ENCODE measurements around the gene USP43. TPM values are rescaled to one million over a fixed set of nuclear protein-coding genes. Genes with fewer than 3 reads are reported as not detected.

Gene USP43
- total and polyA plus RNA-seq, 10 of the 15 experiments (the other 5 are each of a cell fraction or from before 2014, with no cell fraction given): 0.94 TPM; not detected in 9

- TF ChIP-seq CTCF (IDR thresholded peaks at IDR 0.05 in 2 of 3, conservative IDR thresholded peaks at IDR 0.05 in 1 of 3; ENCODE audit: control insufficient read depth in 2 of 3, extremely low read depth in 1 of 3, insufficient read depth in 1 of 3, low read depth in 3 of 3, low read length in 3 of 3) (no peak), FOXK2 (IDR thresholded peaks at IDR 0.05) (no peak), IRF4 (IDR thresholded peaks at IDR 0.05; ENCODE audit: low read depth, low read length) (no peak), CREM (IDR thresholded peaks at IDR 0.05; ENCODE audit: low read depth) (no peak)
These were observed 57.8 kb downstream of the USP43 start (continued) for GRCh38 chr17:9702914-9703780.

- ChIA-PET CTCF (no interaction called here), POLR2A (no interaction called here), RAD21 (ENCODE audit: unreplicated experiment) (no interaction called here), SMC1A (ENCODE audit: uncharacterized antibody, unreplicated experiment) (no interaction called here)
- Histone ChIP-seq H3K9me3 (replicated peaks; ENCODE audit: control insufficient read depth, insufficient read depth, low read length) (no peaks in the 10 kb centered on the region), H3K4me1 (ENCODE audit: control insufficient read depth, insufficient read depth, low read length) (no peaks in the 10 kb centered on the region), H4K20me1 (ENCODE audit: control insufficient read depth, insufficient read depth) (no peaks in the 10 kb centered on the region), H3K79me2 (ENCODE audit: control insufficient read depth, insufficient read depth, low read length) (no peaks in the 10 kb centered on the region), H3K4me2 (ENCODE audit: control insufficient read depth, insufficient read depth) (no peak overlapping the region), H2AFZ (ENCODE audit: control insufficient read depth, low read depth, low read length) (no peak overlapping the region), H3K27me3 (replicated peaks in 1 of 2; ENCODE audit: control insufficient read depth in 2 of 2, insufficient read depth in 2 of 2, low read length in 1 of 2) (no peaks in the 10 kb centered on the region), H3K27ac (ENCODE audit: control insufficient read depth, insufficient read depth) (no peak overlapping the region), H3K36me3 (ENCODE audit: control insufficient read depth in 2 of 2, insufficient read depth in 2 of 2, low read length in 1 of 2) (no peaks in the 10 kb centered on the region), H3K4me3 (no peak overlapping the region), H3K9ac (ENCODE audit: control insufficient read depth, insufficient read depth, low read length) (no peak overlapping the region)
- TF ChIP-seq RAD51 (IDR thresholded peaks at IDR 0.05) (no peak), ASH2L (IDR thresholded peaks at IDR 0.05; ENCODE audit: borderline replicate concordance, low read depth) (no peak), USF1 (IDR thresholded peaks at IDR 0.05; ENCODE audit: borderline replicate concordance, extremely low read length, insufficient read depth, low read depth, low read length) (no peak), CUX1 (IDR thresholded peaks at IDR 0.05; ENCODE audit: insufficient replicate concordance, low read depth, low read length) (no peak)
- FAIRE-seq (no peak), DNase-seq (ENCODE audit: low read depth, low spot score) (no peak), ATAC-seq (no peak)
- no TSS peak for BruUV-seq (replicated peaks)
- intact Hi-C loops (cut with micrococcal nuclease; ENCODE audit: unreplicated experiment): no loop called here
- 28% methylated on average over 3 of the region's 3 CpGs for WGBS (ENCODE audit: insufficient coverage, insufficient replicate concordance, low lambda C conversion rate, missing lambda C conversion rate)
- in situ Hi-C loops (cut with MboI): loop anchor here (5.0 kb wide), 1 partner anchor 49 kb away; no protein-coding TSS in a partner anchor
These were observed 58.4 kb downstream of the USP43 start for GRCh38 chr17:9703781-9704082.
